Trophoblast cell (in vitro differentiated cells and primary cell): ENCODE measurements around the gene AZIN2.
A peak's percentile ranks its signal among the peaks of the same experiment; 100 is the strongest.

Experiments
- DNase-seq, 2 donors: peaks; one replicate each; pipeline ENCODE4 v3.0.0-alpha.2; 2016
- H2AFZ ChIP-seq: 2 replicates; pipeline ENCODE4 v1.6.1; 2013; ENCODE audit warnings: low read length, moderate library complexity, mild to moderate bottlenecking; ENCODE audit not compliant: insufficient read depth, poor library complexity
- H2AK5ac ChIP-seq: 2 replicates; pipeline ENCODE4 v1.6.1; 2013; ENCODE audit warnings: mild to moderate bottlenecking, low read length
- H2BK120ac ChIP-seq: 2 replicates; pipeline ENCODE4 v1.6.1; 2013; ENCODE audit warnings: low read length, mild to moderate bottlenecking, moderate library complexity; ENCODE audit not compliant: insufficient read depth, poor library complexity
- H2BK12ac ChIP-seq: 2 replicates; pipeline ENCODE4 v1.6.1; 2013; ENCODE audit warnings: mild to moderate bottlenecking, low read length, moderate library complexity
- H2BK5ac ChIP-seq: 2 replicates; pipeline ENCODE4 v1.6.1; 2013; ENCODE audit warnings: low read length, low read depth, moderate library complexity, mild to moderate bottlenecking; ENCODE audit not compliant: poor library complexity
- H3K14ac ChIP-seq: 2 replicates; pipeline ENCODE4 v1.6.1; 2013; ENCODE audit warnings: mild to moderate bottlenecking, low read length
- H3K18ac ChIP-seq: 2 replicates; pipeline ENCODE4 v1.6.1; 2013; ENCODE audit warnings: mild to moderate bottlenecking, low read length
- H3K23ac ChIP-seq: 2 replicates; pipeline ENCODE4 v1.6.1; 2013; ENCODE audit warnings: low read length
- H3K27ac ChIP-seq: 2 replicates; pipeline ENCODE4 v1.5.1; 2013; ENCODE audit warnings: low read depth, mild to moderate bottlenecking, inconsistent platforms, low read length, moderate library complexity
- H3K27me3 ChIP-seq: 2 replicates; pipeline ENCODE4 v1.6.1; 2013; ENCODE audit warnings: inconsistent platforms, mild to moderate bottlenecking, low read length, moderate library complexity; ENCODE audit not compliant: insufficient read depth
- H3K36me3 ChIP-seq, 2 experiments: 1 replicate in 1 of 2; 2 replicates in 1 of 2; pipeline ENCODE4 v1.6.1; 2013; ENCODE audit warnings: low read length in 2 of 2, mild to moderate bottlenecking in 2 of 2, moderate library complexity in 1 of 2; ENCODE audit not compliant: insufficient read depth in 2 of 2, control insufficient read depth in 1 of 2
- H3K4ac ChIP-seq: 2 replicates; pipeline ENCODE4 v1.6.1; 2013; ENCODE audit warnings: low read depth, mild to moderate bottlenecking, low read length, moderate library complexity
- H3K4me1 ChIP-seq, 2 experiments: 1 replicate in 1 of 2; 2 replicates in 1 of 2; pipeline ENCODE4 v1.6.1; 2013; ENCODE audit warnings: low read length in 2 of 2, mild to moderate bottlenecking in 2 of 2, moderate library complexity in 1 of 2; ENCODE audit not compliant: insufficient read depth in 2 of 2, control insufficient read depth in 1 of 2
- H3K4me2 ChIP-seq: 2 replicates; pipeline ENCODE4 v1.6.1; 2013; ENCODE audit warnings: inconsistent platforms, mild to moderate bottlenecking, low read length, moderate library complexity
- H3K4me3 ChIP-seq: 2 replicates; pipeline ENCODE4 v1.5.1; 2013; ENCODE audit warnings: mild to moderate bottlenecking, low read depth, low read length, inconsistent platforms
- H3K79me1 ChIP-seq: one replicate; pipeline ENCODE4 v1.6.1; 2013; ENCODE audit warnings: low read length
- H3K79me2 ChIP-seq: 2 replicates; pipeline ENCODE4 v1.6.1; 2013; ENCODE audit warnings: low read length, mild to moderate bottlenecking; ENCODE audit not compliant: control insufficient read depth, insufficient read depth, poor library complexity
- H3K9ac ChIP-seq: 2 replicates; pipeline ENCODE4 v1.6.1; 2013; ENCODE audit warnings: mild to moderate bottlenecking, low read length
- H3K9me3 ChIP-seq: 2 replicates; pipeline ENCODE4 v1.6.1; 2013; ENCODE audit warnings: low read depth, mild to moderate bottlenecking, control low read depth, inconsistent platforms, low read length; ENCODE audit not compliant: insufficient read depth
- H4K12ac ChIP-seq: 2 replicates; pipeline ENCODE4 v1.6.1; 2013; ENCODE audit warnings: low read depth, mild to moderate bottlenecking, low read length, moderate library complexity
- H4K8ac ChIP-seq: 2 replicates; pipeline ENCODE4 v1.6.1; 2013; ENCODE audit warnings: low read depth, mild to moderate bottlenecking, low read length, moderate library complexity
- H4K91ac ChIP-seq: one replicate; pipeline ENCODE4 v1.6.1; 2013; ENCODE audit warnings: low read depth, mild to moderate bottlenecking, low read length, moderate library complexity
- WGBS: extraction: QIAGEN DNeasy Blood & Tissue Kit; methylation state at CpG from one replicate; pipeline ENCODE4 v1.1.7; 2013; ENCODE audit warnings: missing lambda C conversion rate; ENCODE audit not compliant: insufficient read length, insufficient coverage; ENCODE audit errors: extremely low coverage; 5-methylcytosine and 5-hydroxymethylcytosine counted together

Gene AZIN2

DNA sequence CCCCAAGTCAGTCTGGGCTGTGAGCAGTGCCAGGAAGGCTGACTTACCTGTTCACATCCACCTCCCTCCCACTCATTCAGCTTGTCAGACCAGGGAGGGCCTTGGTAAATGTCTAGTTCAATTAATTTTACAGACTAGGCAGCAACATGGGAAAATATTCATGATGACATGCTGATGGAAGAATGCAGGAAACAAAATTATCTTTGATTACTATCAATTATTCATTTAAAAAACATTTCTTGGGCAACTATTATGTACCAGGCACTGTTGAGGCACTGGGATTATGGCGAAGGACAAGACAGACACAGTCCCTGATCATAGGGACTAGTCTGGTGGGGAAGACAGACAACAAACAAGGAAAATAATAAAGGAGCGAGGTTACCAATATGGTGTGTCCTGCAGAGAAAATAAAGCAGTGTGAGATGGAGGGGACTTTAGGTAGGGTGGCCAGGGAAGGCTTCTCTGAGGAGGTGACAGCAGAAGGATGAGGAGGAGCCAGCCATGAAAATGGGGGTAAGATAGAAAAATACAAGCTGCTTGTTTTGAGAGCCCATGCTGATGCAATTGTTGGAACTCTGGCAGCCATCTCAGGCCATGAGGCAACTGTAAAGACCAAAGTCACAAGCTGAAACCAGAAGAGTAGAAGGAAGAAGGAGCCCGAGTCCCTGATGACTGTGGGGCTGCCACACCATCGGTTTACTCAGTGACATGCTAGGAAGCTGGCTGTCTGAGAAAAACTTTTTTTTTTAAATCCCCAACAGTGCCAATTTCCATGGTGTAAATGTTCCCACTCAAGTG, 86.9 kb downstream of the AZIN2 start:
- H2BK5ac ChIP-seq: no peak overlapping the region
- no peak overlapping the region for H4K12ac ChIP-seq
- no peak overlapping the region for H4K91ac ChIP-seq
- no peaks in the 10 kb centered on the region for H3K27me3 ChIP-seq
- peaks cover 13 to 32% of the 10 kb centered on the region in 2 experiments for H3K4me1 ChIP-seq
- no peak overlapping the region for H3K4me3 ChIP-seq
- H3K9me3 ChIP-seq: peaks cover 2% of the 10 kb centered on the region
- DNase-seq: peak; percentile 80 to 89
- no peak overlapping the region for H3K27ac ChIP-seq
- H3K14ac ChIP-seq: no peak overlapping the region
- peak overlapping the region; percentile 23 for H2AK5ac ChIP-seq
- no peak overlapping the region for H3K23ac ChIP-seq
- no CpG with 5 or more reads among the region's 4 CpGs for WGBS
- H2BK12ac ChIP-seq: no peak overlapping the region
- H3K4ac ChIP-seq: no peak overlapping the region
- H3K4me2 ChIP-seq: no peak overlapping the region
- no peak overlapping the region for H3K9ac ChIP-seq
- H3K36me3 ChIP-seq: no peaks in the 10 kb centered on the region
- H3K79me1 ChIP-seq: peaks cover 10% of the 10 kb centered on the region
- H2AFZ ChIP-seq: no peak overlapping the region
- no peak overlapping the region for H3K18ac ChIP-seq
- H2BK120ac ChIP-seq: peak overlapping the region; percentile 19
- H4K8ac ChIP-seq: no peak overlapping the region
- H3K79me2 ChIP-seq: no peaks in the 10 kb centered on the region

DNA sequence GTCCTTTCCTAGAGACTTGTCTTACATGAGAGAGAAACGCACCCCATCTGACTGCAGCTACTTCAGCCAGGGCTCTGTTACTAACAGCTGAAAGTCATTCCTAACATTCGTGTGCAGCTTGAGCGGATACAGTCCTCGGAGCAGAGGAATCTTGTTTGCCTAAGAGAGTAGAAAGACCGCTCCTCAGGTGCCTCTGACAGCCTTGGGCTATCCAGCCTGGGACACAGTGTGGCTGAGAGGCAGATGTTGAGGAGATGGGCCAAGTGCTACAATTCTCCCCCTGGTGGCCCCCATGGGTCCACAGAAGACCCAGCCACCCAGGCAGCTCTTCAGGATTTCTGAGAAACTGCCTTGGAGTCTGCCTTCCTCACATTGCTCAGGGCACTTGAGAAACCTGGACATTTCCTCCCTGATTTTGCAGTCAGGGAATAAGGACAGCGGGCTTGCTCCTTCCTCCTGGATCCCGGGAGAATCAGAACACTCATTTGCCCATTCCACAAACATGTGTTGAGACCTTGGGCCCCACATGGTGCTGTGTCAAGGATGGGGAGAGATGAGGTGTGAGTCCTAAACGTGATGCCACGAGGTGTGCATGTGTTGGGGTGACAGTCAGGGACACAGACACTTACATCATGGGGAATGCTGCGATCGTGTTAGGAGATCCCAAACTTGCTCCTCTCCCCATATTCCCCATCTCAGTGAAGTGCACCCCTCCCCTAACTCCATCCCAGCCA, 87.8 kb downstream of the AZIN2 start:
- Histone ChIP-seq H2AK5ac (no peak overlapping the region), H4K12ac (no peak overlapping the region), H3K79me1 (peaks cover 10% of the 10 kb centered on the region), H3K27me3 (no peaks in the 10 kb centered on the region), H3K9ac (no peak overlapping the region), H3K4ac (no peak overlapping the region), H3K27ac (no peak overlapping the region), H3K9me3 (peaks cover 2% of the 10 kb centered on the region), H3K4me3 (no peak overlapping the region), H4K8ac (no peak overlapping the region), H2BK5ac (no peak overlapping the region), H3K79me2 (no peaks in the 10 kb centered on the region), H3K18ac (no peak overlapping the region), H3K4me2 (no peak overlapping the region), H2AFZ (no peak overlapping the region), H3K4me1 (peaks cover 12 to 26% of the 10 kb centered on the region in 2 experiments), H3K14ac (no peak overlapping the region), H2BK12ac (no peak overlapping the region), H3K23ac (no peak overlapping the region), H2BK120ac (no peak overlapping the region), H3K36me3 (no peaks in the 10 kb centered on the region), H4K91ac (no peak overlapping the region)
- no CpG with 5 or more reads among the region's 11 CpGs for WGBS
- peak; percentile 93 to 97 for DNase-seq

DNA sequence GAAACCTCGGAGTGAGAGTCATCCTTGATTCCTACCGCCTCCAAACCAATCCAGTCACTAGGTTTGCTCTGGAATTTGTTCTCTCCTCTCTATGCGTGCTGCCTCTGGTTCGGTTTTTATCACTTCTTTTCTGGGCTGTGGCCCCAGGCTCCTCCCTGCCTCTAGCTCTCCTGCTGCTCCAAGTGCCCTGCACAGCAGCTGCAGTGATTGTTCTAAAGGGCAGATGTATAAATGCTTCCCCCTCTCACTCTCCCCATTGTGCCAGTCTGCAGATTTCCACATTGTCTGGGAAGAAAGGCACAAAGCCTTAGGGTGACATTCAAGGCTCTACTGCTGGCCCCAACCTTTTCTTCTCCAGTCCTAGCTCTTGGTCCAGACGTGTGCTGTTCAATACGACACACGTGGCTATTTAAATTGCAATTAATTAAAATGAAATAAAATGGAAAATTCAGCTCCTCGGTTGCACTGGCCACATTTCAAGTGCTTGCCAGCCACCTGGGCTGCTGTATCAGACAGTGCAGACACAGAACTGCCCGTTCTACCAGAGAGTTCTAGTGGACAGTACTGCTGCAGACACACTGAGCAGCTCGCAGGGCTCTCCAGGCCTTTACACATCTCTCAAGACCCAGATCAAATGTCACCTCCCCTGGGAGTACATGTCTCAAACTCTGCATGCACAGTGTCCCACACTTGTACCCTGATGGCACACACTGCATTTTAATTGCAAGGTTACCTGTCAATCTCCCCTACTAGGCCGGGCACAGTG, 88.5 kb downstream of the AZIN2 start:
- Histone ChIP-seq H4K8ac (no peak overlapping the region), H2BK5ac (no peak overlapping the region), H3K23ac (no peak overlapping the region), H3K9ac (no peak overlapping the region), H3K79me1 (peaks cover 2% of the 10 kb centered on the region), H3K9me3 (peaks cover 2% of the 10 kb centered on the region), H3K18ac (no peak overlapping the region), H2BK12ac (no peak overlapping the region), H3K4ac (no peak overlapping the region), H4K12ac (no peak overlapping the region), H3K14ac (no peak overlapping the region), H3K4me2 (no peak overlapping the region), H3K79me2 (no peaks in the 10 kb centered on the region), H3K27me3 (no peaks in the 10 kb centered on the region), H3K27ac (no peak overlapping the region), H3K36me3 (no peaks in the 10 kb centered on the region), H2BK120ac (no peak overlapping the region), H3K4me3 (no peak overlapping the region), H4K91ac (no peak overlapping the region), H2AK5ac (no peak overlapping the region), H2AFZ (no peak overlapping the region), H3K4me1 (peaks cover 5 to 19% of the 10 kb centered on the region in 2 experiments)
- no CpG with 5 or more reads among the region's 11 CpGs for WGBS
- peak in 1 of 2 donors; percentile 28 for DNase-seq
